ENCODE data around the gene SLFN13.
"Not testable (repeated sequence)": the region's sequence is repeated elsewhere in the genome, so short reads cannot be mapped to it uniquely, and the experiment has no call there.

SLFN13 gene

GRCh38 chr17:35429702-35430101 lies 18.9 kb downstream of the SLFN13 start:
- no peak for DNase-seq

- DNase-seq = no peak
Observed at GRCh38 chr17:35428229-35428628, 20.3 kb downstream of the SLFN13 start.

GRCh38 chr17:35423761-35424160 lies 24.8 kb downstream of the SLFN13 start:
- DNase-seq = no peak

- DNase-seq = not testable (repeated sequence)
Observed at GRCh38 chr17:35421069-35421468, 27.5 kb downstream of the SLFN13 start.

- no peak for DNase-seq
Observed at GRCh38 chr17:35416659-35417058, 31.9 kb downstream of the SLFN13 start.

GRCh38 chr17:35414707-35415106 lies 33.9 kb downstream of the SLFN13 start:
- DNase-seq = not testable (repeated sequence)

- DNase-seq = no peak
Observed at GRCh38 chr17:35414247-35414646, 34.3 kb downstream of the SLFN13 start.

- no peak for DNase-seq
Observed at GRCh38 chr17:35407531-35407930, 41.0 kb downstream of the SLFN13 start.

GRCh38 chr17:35406568-35406967 lies 42.0 kb downstream of the SLFN13 start:
- no peak for DNase-seq

- DNase-seq = no peak
Observed at GRCh38 chr17:35404360-35404759, 44.2 kb downstream of the SLFN13 start.

GRCh38 chr17:35393783-35394182 lies 54.8 kb downstream of the SLFN13 start:
- not testable (repeated sequence) for DNase-seq

GRCh38 chr17:35390663-35391062 lies 57.9 kb downstream of the SLFN13 start:
- no peak for DNase-seq

- no peak for DNase-seq
Observed at GRCh38 chr17:35390156-35390555, 58.4 kb downstream of the SLFN13 start.

GRCh38 chr17:35387496-35387895 lies 61.1 kb downstream of the SLFN13 start:
- no peak for DNase-seq
